KOPT-K1 (cell line): Measurements from ENCODE around the gene ACOXL.

Experiments used
- H3K27ac ChIP-seq: fragments of 200-600 bp; sonication (generic); 2 replicates; pipeline ENCODE4 v1.5.1; 2016; ENCODE audit warnings: antibody characterized with exemption, mild to moderate bottlenecking, low read depth, low read length; ENCODE audit not compliant: poor library complexity, severe bottlenecking
- H3K36me3 ChIP-seq: fragments of 200-600 bp; sonication (generic); 2 replicates; pipeline ENCODE4 v1.5.1; 2017; ENCODE audit warnings: antibody characterized with exemption, mild to moderate bottlenecking, low read length, moderate library complexity; ENCODE audit not compliant: insufficient read depth
- H3K9me3 ChIP-seq: fragments of 200-600 bp; sonication (generic); 2 replicates; pipeline ENCODE4 v1.5.1; 2017; ENCODE audit warnings: antibody characterized with exemption, low read length, mild to moderate bottlenecking; ENCODE audit not compliant: insufficient read depth, poor library complexity, severe bottlenecking

The ACOXL gene

DNA sequence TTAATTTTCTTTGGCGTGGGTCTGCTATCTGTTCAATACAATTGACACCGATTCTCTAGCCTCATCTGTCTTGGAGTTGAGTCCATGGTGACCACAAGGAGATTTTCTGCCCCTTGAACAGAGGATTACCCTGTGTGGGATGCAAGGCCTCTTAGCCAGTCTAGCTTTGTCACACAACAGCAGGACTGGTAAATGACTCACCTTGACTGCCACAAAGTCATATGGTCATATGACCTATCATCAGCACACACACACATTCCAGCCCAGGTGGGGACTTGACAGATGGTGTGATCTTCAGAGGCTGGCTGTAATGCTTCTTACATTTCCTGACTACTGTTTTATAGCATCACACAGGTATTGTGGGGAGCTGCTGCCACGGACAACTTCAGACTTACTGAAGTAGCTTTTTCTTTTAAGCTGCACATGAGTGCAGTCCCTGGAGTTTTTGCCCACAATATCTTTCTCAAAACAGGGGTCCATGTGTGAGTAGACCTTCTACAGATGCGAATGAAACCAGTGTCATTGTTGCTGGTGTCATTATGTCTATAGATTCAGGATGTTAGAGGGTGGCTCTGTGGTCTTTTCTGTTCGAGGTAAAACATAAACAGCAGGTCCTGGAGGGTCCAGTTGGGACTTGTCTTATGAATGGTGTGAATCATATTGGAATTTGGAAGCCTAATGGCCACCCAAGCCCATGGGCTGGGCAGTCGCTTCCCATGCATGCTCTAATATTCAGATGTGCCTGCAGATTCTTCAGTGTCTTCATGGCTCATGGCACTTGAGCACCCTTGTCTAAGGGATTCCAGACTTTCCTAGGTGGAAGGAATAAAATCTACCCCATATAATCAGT lies 18.6 kb upstream of the ACOXL start:
- H3K36me3 ChIP-seq = no peaks in the 10 kb centered on the region
- no peak overlapping the region for H3K27ac ChIP-seq
- H3K9me3 ChIP-seq = no peaks in the 10 kb centered on the region

- Histone ChIP-seq H3K9me3 (no peaks in the 10 kb centered on the region), H3K27ac (no peak overlapping the region)
Measured at GRCh38 chr2:110714452-110715224, 17.7 kb upstream of the ACOXL start.

GRCh38 chr2:110716959-110717645 lies 15.3 kb upstream of the ACOXL start:
- Histone ChIP-seq H3K9me3 (no peaks in the 10 kb centered on the region), H3K36me3 (no peaks in the 10 kb centered on the region), H3K27ac (no peak overlapping the region)

More at GRCh38 chr2:110714452-110715224, 17.7 kb upstream of the ACOXL start:
- no peaks in the 10 kb centered on the region for H3K36me3 ChIP-seq

DNA sequence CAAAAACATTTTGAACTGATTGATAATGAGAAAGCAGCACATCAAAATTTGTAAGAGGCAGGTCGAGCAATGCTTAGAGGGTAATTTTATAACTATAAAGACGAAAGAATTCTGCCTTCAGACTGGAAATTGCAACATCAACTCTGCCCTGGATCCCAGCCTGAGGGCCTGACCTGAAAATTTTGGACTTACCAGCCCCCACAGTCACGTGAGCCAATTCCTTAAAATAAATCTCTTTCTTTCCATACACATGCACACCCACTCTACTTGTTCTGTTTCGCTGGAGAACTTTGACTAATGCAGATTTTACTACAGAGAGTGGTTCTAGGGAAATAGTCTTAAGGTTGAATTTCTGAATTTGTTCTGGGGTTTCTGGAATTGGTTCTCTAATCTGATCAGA lies 14.6 kb upstream of the ACOXL start:
- Histone ChIP-seq H3K9me3 (no peaks in the 10 kb centered on the region), H3K27ac (no peak overlapping the region), H3K36me3 (no peaks in the 10 kb centered on the region)

GRCh38 chr2:110718382-110718781 lies 14.0 kb upstream of the ACOXL start:
- Histone ChIP-seq H3K27ac (no peak overlapping the region), H3K9me3 (no peaks in the 10 kb centered on the region), H3K36me3 (no peaks in the 10 kb centered on the region)

- H3K27ac ChIP-seq = no peak overlapping the region
- no peaks in the 10 kb centered on the region for H3K36me3 ChIP-seq
- H3K9me3 ChIP-seq = no peaks in the 10 kb centered on the region
Measured at GRCh38 chr2:110718990-110719389, 13.4 kb upstream of the ACOXL start.

GRCh38 chr2:110720547-110720946 lies 11.8 kb upstream of the ACOXL start:
- Histone ChIP-seq H3K9me3 (no peaks in the 10 kb centered on the region), H3K36me3 (no peaks in the 10 kb centered on the region), H3K27ac (no peak overlapping the region)

DNA sequence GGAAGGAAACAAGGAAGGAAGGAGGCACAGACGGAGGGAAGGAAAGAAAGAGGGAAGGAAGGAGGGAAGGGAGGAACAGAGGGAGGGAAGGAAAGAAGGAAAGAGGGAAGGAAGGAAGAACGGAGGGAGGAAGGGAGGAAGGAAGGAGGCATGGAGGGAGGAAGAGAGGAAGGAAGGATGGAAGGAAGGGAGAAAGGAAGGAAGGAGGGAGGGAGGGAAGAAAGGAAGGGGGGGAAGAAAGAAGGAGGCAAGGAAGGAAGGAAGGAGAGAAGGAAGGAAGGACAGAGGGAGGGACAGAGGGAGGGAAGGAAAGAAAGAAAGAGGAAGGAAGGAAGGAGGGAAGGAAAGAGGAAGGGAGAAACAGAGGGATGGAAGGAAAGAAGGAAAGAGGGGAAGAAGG lies 7.6 kb upstream of the ACOXL start:
- H3K9me3 ChIP-seq = no peaks in the 10 kb centered on the region
- H3K36me3 ChIP-seq = no peaks in the 10 kb centered on the region
- no peak overlapping the region for H3K27ac ChIP-seq

DNA sequence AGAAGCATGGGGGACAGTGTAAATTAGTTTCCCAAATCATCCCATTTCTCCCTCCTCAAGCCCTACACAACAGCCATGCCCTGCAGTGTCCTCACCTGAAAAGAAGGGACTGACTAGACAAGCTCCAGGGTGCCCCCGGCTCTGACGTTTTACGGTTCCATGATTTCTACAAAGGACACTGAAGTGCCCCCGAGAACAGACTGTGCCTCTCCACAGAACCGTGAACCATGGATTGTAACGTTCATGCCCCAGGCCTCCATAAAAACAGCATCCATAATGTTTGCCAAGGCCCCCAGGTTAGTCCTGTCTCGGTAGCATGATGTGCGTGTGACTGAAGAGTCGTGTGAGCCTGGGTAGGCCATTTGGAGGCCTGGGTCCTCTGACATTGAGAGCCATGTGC lies 7.0 kb upstream of the ACOXL start:
- no peaks in the 10 kb centered on the region for H3K9me3 ChIP-seq
- no peaks in the 10 kb centered on the region for H3K36me3 ChIP-seq
- H3K27ac ChIP-seq = no peak overlapping the region

DNA sequence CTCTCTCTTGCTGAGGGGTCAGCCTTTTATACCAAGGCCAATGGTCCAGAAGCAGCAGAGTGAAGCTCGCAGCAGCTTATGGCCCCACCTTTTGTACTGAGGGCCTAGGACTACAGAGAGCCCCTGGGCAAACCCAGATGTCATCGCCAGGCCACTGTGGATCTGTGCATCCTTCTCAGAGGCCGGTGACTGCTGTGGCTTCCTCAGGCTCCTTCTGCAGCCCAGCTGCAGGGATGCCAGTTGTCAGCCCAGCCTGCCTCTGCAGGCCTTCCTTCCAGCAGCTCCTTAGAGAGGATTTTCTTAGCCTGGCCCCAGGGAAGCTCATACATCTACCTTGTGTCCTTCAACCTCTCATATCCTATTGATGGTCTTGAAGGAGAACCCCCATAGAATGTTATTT lies 6.5 kb upstream of the ACOXL start:
- H3K27ac ChIP-seq = no peak overlapping the region
- no peaks in the 10 kb centered on the region for H3K36me3 ChIP-seq
- H3K9me3 ChIP-seq = no peaks in the 10 kb centered on the region

DNA sequence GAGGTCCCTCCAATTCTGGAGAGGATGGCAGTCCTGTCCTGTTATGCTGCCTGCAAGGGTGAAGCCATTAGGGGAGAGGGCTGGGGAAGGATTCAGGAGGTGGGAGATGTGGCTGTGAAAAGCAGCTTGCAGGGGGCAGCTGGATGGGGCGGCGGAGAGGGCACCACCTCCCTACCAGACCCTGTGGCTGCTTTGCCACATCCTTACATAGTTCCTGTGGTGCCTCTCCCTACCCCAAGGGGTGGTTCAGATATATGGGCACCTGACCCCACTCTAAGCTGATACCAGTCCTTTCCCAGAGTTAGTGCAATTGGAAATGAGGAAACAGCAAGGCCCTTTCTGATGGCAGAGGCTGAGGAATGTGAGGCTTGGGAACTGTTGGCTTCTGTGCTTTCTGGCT lies 6.1 kb upstream of the ACOXL start:
- no peaks in the 10 kb centered on the region for H3K9me3 ChIP-seq
- H3K36me3 ChIP-seq = no peaks in the 10 kb centered on the region
- no peak overlapping the region for H3K27ac ChIP-seq

DNA sequence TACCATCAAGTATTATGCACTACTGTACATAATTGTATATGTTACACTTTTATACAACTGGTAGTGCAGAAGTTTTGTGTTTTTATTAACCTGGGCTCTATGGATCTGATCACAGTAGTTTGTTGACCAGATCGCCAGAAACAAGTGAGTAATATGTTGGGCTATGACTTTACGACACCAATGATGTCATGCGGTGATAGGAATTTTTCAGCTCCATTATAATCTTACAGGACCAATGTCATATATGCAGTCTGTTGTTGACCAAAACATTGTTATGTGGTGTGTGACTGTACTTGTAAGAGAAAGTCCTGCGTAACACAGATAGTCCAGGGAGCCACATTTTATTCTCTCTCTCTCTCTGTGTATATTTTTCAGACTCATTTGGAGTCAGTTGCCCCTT lies 4.5 kb upstream of the ACOXL start:
- no peaks in the 10 kb centered on the region for H3K9me3 ChIP-seq
- no peak overlapping the region for H3K27ac ChIP-seq
- no peaks in the 10 kb centered on the region for H3K36me3 ChIP-seq

GRCh38 chr2:110729106-110729505 lies 3.3 kb upstream of the ACOXL start:
- no peaks in the 10 kb centered on the region for H3K9me3 ChIP-seq
- no peak overlapping the region for H3K27ac ChIP-seq
- no peaks in the 10 kb centered on the region for H3K36me3 ChIP-seq

GRCh38 chr2:110731064-110731463 lies 1.3 kb upstream of the ACOXL start:
- no peaks in the 10 kb centered on the region for H3K36me3 ChIP-seq
- no peak overlapping the region for H3K27ac ChIP-seq
- no peaks in the 10 kb centered on the region for H3K9me3 ChIP-seq

DNA sequence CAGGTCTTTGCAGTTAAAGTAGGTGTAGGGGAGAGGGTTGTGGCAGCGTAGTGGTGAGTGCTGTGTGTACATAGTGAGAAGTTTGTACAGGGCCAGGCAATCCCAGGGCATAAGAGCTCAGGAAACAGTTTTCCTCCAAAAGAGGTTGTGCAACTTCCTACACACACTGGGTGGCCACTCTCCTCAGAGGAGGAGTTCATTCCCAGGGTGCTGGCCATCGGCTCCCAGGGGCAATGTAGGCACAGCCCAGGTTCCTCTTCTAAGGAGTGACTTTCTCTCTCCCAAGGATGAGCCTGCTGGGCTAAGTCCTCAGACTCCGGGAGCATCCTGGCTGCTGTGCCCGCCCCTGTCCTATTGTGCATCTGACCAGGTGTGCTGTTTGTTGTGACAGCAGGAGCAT lies 3.0 kb downstream of the ACOXL start:
- H3K9me3 ChIP-seq = no peaks in the 10 kb centered on the region
- no peak overlapping the region for H3K27ac ChIP-seq
- H3K36me3 ChIP-seq = no peaks in the 10 kb centered on the region
